OCI-LY1 (cell line): ENCODE measurements around the gene HACD3.
"Not testable (repeated sequence)": the region's sequence is repeated elsewhere in the genome, so short reads cannot be mapped to it uniquely, and the experiment has no call there.

Experiments used
- H2AFZ ChIP-seq: fragments of 200-600 bp; sonication (generic), shearing (Covaris generic); 2 replicates; pipeline ENCODE4 v1.6.0; 2014; ENCODE audit warnings: antibody characterized with exemption, mild to moderate bottlenecking, low read length
- H3F3A ChIP-seq: fragments of 200-600 bp; sonication (generic), shearing (Covaris generic); 2 replicates; pipeline ENCODE4 v1.6.0; 2014; ENCODE audit warnings: mild to moderate bottlenecking, antibody characterized with exemption, low read length, moderate library complexity; ENCODE audit not compliant: insufficient read depth
- H3K27ac ChIP-seq: fragments of 200-600 bp; sonication (generic); 2 replicates; pipeline ENCODE4 v1.5.1; 2014; ENCODE audit warnings: low read length, mixed run types, mild to moderate bottlenecking, low read depth; ENCODE audit not compliant: poor library complexity, severe bottlenecking
- H3K27me3 ChIP-seq: fragments of 200-600 bp; sonication (generic); 2 replicates; pipeline ENCODE4 v1.6.0; 2014; ENCODE audit warnings: antibody characterized with exemption, mild to moderate bottlenecking, low read length, moderate library complexity; ENCODE audit not compliant: insufficient read depth
- H3K36me3 ChIP-seq: fragments of 200-600 bp; sonication (generic); 2 replicates; pipeline ENCODE4 v1.6.1; 2014; ENCODE audit warnings: mild to moderate bottlenecking, antibody characterized with exemption, low read length, moderate library complexity, mixed read lengths; ENCODE audit not compliant: insufficient read depth
- H3K4me1 ChIP-seq: fragments of 200-600 bp; sonication (generic); 2 replicates; pipeline ENCODE4 v1.5.1; 2014; ENCODE audit warnings: mild to moderate bottlenecking, low read length, moderate library complexity; ENCODE audit not compliant: insufficient read depth, severe bottlenecking
- H3K4me2 ChIP-seq: fragments of 200-600 bp; sonication (generic), shearing (Covaris generic); 2 replicates; pipeline ENCODE4 v1.6.1; 2014; ENCODE audit warnings: low read length
- H3K4me3 ChIP-seq: fragments of 200-600 bp; sonication (generic); 2 replicates; pipeline ENCODE4 v1.5.1; 2014; ENCODE audit warnings: low read length, low read depth, mild to moderate bottlenecking, mixed read lengths; ENCODE audit not compliant: poor library complexity, severe bottlenecking
- H3K79me2 ChIP-seq: fragments of 200-600 bp; shearing (Covaris generic); 2 replicates; pipeline ENCODE4 v1.6.1; 2016; ENCODE audit warnings: mixed run types, low read length, mixed read lengths; ENCODE audit not compliant: insufficient read depth
- H3K9ac ChIP-seq: fragments of 200-600 bp; sonication (generic), shearing (Covaris generic); 2 replicates; pipeline ENCODE4 v1.6.1; 2014; ENCODE audit warnings: mild to moderate bottlenecking, low read length, mixed read lengths
- H3K9me2 ChIP-seq: fragments of 200-600 bp; sonication (generic), shearing (Covaris generic); 2 replicates; pipeline ENCODE4 v1.6.1; 2014; ENCODE audit warnings: low read depth, mild to moderate bottlenecking, low read length, mixed read lengths
- H3K9me3 ChIP-seq: fragments of 200-600 bp; shearing (Covaris generic); 2 replicates; pipeline ENCODE4 v1.6.1; 2014; ENCODE audit warnings: low read length, mixed read lengths
- H4K20me1 ChIP-seq: fragments of 200-600 bp; sonication (generic), shearing (Covaris generic); 2 replicates; pipeline ENCODE4 v1.6.0; 2016; ENCODE audit warnings: mild to moderate bottlenecking, low read length; ENCODE audit not compliant: insufficient read depth
- EZH2 ChIP-seq: fragments of 200-600 bp; sonication (generic), shearing (Covaris generic); IDR thresholded peaks from 2 replicates; pipeline ENCODE4 v1.8.0; 2017; ENCODE audit warnings: borderline replicate concordance, mixed run types, mild to moderate bottlenecking, antibody characterized with exemption, low read length, moderate library complexity, mixed read lengths
- TF ChIP-seq, protein P1 (sequence below): fragments of 200-600 bp; sonication (generic), shearing (Covaris generic); IDR thresholded peaks from 2 replicates; pipeline ENCODE4 v1.5.1; 2017; ENCODE audit warnings: mild to moderate bottlenecking, antibody characterized with exemption, low read length, moderate library complexity, mixed read lengths

Gene HACD3

DNA sequence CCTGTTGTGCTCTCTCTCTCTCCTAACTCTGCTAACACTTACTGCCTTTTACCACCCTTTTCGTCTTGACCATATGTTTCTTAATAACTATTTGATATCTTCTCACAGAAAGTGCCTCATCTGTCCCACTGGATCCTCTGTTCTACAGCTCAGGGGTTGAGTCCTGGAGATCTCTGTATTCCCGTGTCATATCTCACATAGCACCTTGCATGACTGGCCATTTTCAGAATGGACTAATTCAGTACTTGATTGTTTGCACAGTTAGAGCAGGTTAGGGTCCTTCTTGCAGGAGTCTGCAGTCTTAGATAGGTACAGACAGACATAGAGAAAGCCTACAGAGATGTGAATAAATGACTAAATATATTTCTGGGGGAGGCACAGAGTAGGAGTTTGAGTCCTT, 20.9 kb downstream of the HACD3 start:
- H3K79me2 ChIP-seq = peaks cover 36% of the 10 kb centered on the region
- no peak overlapping the region for H3K27ac ChIP-seq

DNA sequence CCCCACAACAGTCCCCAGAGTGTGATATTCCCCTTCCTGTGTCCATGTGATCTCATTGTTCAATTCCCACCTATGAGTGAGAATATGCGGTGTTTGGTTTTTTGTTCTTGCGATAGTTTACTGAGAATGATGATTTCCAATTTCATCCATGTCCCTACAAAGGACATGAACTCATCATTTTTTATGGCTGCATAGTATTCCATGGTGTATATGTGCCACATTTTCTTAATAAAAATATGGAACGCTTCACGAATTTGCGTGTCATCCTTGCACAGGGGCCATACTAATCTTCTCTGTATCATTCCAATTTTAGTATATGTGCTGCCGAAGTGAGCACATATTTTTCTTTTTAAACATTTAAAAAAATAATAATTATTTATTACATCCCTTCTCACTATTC, 22.6 kb downstream of the HACD3 start:
- H3K27ac ChIP-seq, H3K4me1 ChIP-seq, H3K9me2 ChIP-seq, H4K20me1 ChIP-seq, H3K4me2 ChIP-seq, H3K4me3 ChIP-seq, H2AFZ ChIP-seq, H3K27me3 ChIP-seq, H3F3A ChIP-seq, H3K9me3 ChIP-seq, H3K9ac ChIP-seq: not testable (repeated sequence)
- Histone ChIP-seq H3K79me2 (peaks cover 23% of the 10 kb centered on the region), H3K36me3 (peaks cover 54% of the 10 kb centered on the region)

More for the DNA sequence above, 20.9 kb downstream of the HACD3 start:
- no peaks in the 10 kb centered on the region for H3K9me3 ChIP-seq
- no peak overlapping the region for H3K9ac ChIP-seq
- peaks cover 38% of the 10 kb centered on the region; the same call in 1 of the 2 replicates for H3K36me3 ChIP-seq
- no peaks in the 10 kb centered on the region for H3K4me1 ChIP-seq
- no peak overlapping the region for H3K4me2 ChIP-seq
- no peaks in the 10 kb centered on the region for H3K27me3 ChIP-seq
- H2AFZ ChIP-seq = no peak overlapping the region
- H4K20me1 ChIP-seq = no peaks in the 10 kb centered on the region
- H3F3A ChIP-seq = no peaks in the 10 kb centered on the region
- no peaks in the 10 kb centered on the region for H3K9me2 ChIP-seq
- no peak overlapping the region for H3K4me3 ChIP-seq
- TF ChIP-seq EZH2 = no peak
- TF ChIP-seq, protein P1, sequence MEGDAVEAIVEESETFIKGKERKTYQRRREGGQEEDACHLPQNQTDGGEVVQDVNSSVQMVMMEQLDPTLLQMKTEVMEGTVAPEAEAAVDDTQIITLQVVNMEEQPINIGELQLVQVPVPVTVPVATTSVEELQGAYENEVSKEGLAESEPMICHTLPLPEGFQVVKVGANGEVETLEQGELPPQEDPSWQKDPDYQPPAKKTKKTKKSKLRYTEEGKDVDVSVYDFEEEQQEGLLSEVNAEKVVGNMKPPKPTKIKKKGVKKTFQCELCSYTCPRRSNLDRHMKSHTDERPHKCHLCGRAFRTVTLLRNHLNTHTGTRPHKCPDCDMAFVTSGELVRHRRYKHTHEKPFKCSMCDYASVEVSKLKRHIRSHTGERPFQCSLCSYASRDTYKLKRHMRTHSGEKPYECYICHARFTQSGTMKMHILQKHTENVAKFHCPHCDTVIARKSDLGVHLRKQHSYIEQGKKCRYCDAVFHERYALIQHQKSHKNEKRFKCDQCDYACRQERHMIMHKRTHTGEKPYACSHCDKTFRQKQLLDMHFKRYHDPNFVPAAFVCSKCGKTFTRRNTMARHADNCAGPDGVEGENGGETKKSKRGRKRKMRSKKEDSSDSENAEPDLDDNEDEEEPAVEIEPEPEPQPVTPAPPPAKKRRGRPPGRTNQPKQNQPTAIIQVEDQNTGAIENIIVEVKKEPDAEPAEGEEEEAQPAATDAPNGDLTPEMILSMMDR = no peak

DNA sequence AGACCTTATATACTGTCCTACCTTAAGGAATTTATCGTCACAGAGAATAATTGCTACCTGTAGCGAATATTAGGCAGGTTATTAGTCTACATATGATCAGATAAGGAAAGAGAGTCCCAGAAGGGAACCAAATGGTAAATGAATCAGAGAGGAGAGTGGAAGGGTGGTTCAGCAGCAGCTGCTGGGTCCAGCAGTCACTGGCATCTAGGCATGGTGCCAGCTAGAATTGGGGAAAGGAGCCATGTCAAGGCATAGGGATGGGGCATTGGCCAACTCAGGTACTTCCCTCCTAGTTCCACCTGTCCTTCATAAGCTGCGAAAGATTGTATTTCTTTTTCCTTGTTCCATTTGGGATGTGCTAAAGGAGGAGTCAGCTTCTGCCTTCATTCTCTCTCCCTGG, 23.4 kb downstream of the HACD3 start:
- Histone ChIP-seq H3K9me3 (no peaks in the 10 kb centered on the region), H3K4me1 (no peaks in the 10 kb centered on the region), H3K36me3 (peaks cover 63% of the 10 kb centered on the region), H2AFZ (no peak overlapping the region), H3K79me2 (peaks cover 16% of the 10 kb centered on the region), H3K9ac (no peak overlapping the region), H3K9me2 (no peaks in the 10 kb centered on the region), H3K4me2 (no peak overlapping the region), H3K27ac (no peak overlapping the region), H3K27me3 (no peaks in the 10 kb centered on the region), H3K4me3 (no peak overlapping the region), H3F3A (no peaks in the 10 kb centered on the region; the same call in 1 of the 2 replicates), H4K20me1 (no peaks in the 10 kb centered on the region)
- TF ChIP-seq, protein P1 = no peak
- no peak for TF ChIP-seq EZH2

DNA sequence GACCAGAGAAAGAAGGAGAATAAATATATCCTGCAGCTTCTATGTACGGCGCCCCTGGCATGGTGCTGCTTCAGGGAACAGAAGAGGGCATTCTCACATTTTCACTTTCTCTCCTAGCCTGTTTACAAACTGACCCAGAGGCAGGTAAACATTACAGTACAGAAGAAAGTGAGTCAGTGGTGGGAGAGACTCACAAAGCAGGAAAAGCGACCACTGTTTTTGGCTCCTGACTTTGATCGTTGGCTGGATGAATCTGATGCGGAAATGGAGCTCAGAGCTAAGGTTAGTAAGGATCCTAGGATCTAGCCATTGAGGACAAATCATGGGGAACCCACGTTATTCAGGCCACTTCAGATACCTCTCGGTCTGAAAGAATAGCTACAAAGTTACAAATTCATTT, 26.4 kb downstream of the HACD3 start:
- no peaks in the 10 kb centered on the region for H3K9me2 ChIP-seq
- peaks cover 86% of the 10 kb centered on the region for H3K36me3 ChIP-seq
- no peak overlapping the region for H3K9ac ChIP-seq
- TF ChIP-seq EZH2 = no peak
- TF ChIP-seq, protein P1 = no peak
- no peaks in the 10 kb centered on the region for H3K79me2 ChIP-seq
- no peaks in the 10 kb centered on the region for H3K27me3 ChIP-seq
- H4K20me1 ChIP-seq = no peaks in the 10 kb centered on the region
- no peaks in the 10 kb centered on the region for H3K9me3 ChIP-seq
- no peak overlapping the region for H2AFZ ChIP-seq
- H3F3A ChIP-seq = no peaks in the 10 kb centered on the region; the same call in 1 of the 2 replicates
- H3K27ac ChIP-seq = no peak overlapping the region
- no peak overlapping the region for H3K4me2 ChIP-seq
- no peak overlapping the region for H3K4me3 ChIP-seq
- H3K4me1 ChIP-seq = no peaks in the 10 kb centered on the region
